Endothelial cell of umbilical vein (primary cell): ENCODE measurements around the gene FRMD4A. TPM values are rescaled to one million over a fixed set of nuclear protein-coding genes. Genes with fewer than 3 reads are reported as not detected.
A peak's percentile ranks its signal among the peaks of the same experiment; 100 is the strongest.

Experiments
- BruUV-seq: library from RNA; stranded (reverse); fragments of 400-500 nt; replicated peaks from 2 replicates; lab custom pipeline; 2021; lab: Mats Ljungman, UMichigan
- CTCF ChIA-PET: fragments of 300-600, 350-600 bp; sonication (Branson Sonifier 250); formaldehyde crosslinking; loops from one replicate; lab custom pipeline; 2021; ENCODE audit warnings: antibody characterized with exemption, inconsistent platforms; lab: Charles Lee
- POLR2A ChIA-PET: fragments of 300-600, 350-600 bp; sonication (Branson Sonifier 250); formaldehyde crosslinking; loops from one replicate; lab custom pipeline; 2021; ENCODE audit warnings: antibody characterized with exemption, inconsistent platforms; lab: Charles Lee
- DNase-seq: peaks from one replicate; pipeline ENCODE4 v3.0.0-alpha.2; 2011; ENCODE audit warnings: low read depth, low spot score
- FAIRE-seq: peaks from 2 replicates; lab custom pipeline; 2011; peaks lifted over from hg19 to GRCh38; lab: Jason Lieb, UNC
- H2AFZ ChIP-seq: 2 replicates; pipeline ENCODE4 v1.6.0; 2012; ENCODE audit warnings: low read depth, low read length, control low read depth, inconsistent platforms
- H3K27ac ChIP-seq: 2 replicates; pipeline ENCODE4 v1.5.1; 2011; ENCODE audit warnings: low read depth, mild to moderate bottlenecking, control low read depth, low read length, moderate library complexity; ENCODE audit not compliant: insufficient read depth
- H3K27me3 ChIP-seq, 2 experiments: 2 replicates each; pipeline versions ENCODE4 v1.6.0 to v1.6.1; 2011; ENCODE audit warnings: low read length in 2 of 2, mixed read lengths in 1 of 2; ENCODE audit not compliant: control insufficient read depth in 2 of 2, insufficient read depth in 2 of 2
- H3K36me3 ChIP-seq, 2 experiments: 2 replicates in 1 of 2; 3 replicates in 1 of 2; pipeline ENCODE4 v1.5.1; 2011; ENCODE audit warnings: low read length in 2 of 2, mild to moderate bottlenecking in 1 of 2, moderate library complexity in 1 of 2; ENCODE audit not compliant: control insufficient read depth in 2 of 2, insufficient read depth in 2 of 2; ENCODE audit errors: extremely low read depth in 1 of 2
- H3K4me1 ChIP-seq: 3 replicates; pipeline ENCODE4 v1.5.1; 2011; ENCODE audit warnings: mild to moderate bottlenecking, low read length; ENCODE audit not compliant: control insufficient read depth, insufficient read depth; ENCODE audit errors: extremely low read depth
- H3K4me2 ChIP-seq: 2 replicates; pipeline ENCODE4 v1.6.1; 2011; ENCODE audit warnings: low read length, control low read depth, mixed read lengths; ENCODE audit not compliant: insufficient read depth
- H3K4me3 ChIP-seq, 3 experiments: fragments of 200-600 bp in 1 of 3; sonication (generic), shearing (Covaris generic) in 1 of 3; replicated peaks in 1 of 3; 2 replicates each; pipeline ENCODE4 v1.5.1; 2011 to 2016; ENCODE audit warnings: control low read depth in 3 of 3, low read length in 3 of 3, mild to moderate bottlenecking in 2 of 3, inconsistent platforms in 1 of 3, low read depth in 1 of 3, moderate library complexity in 1 of 3; ENCODE audit not compliant: insufficient read depth in 1 of 3
- H3K79me2 ChIP-seq: 2 replicates; pipeline ENCODE4 v1.6.0; 2012; ENCODE audit warnings: low read length, inconsistent platforms; ENCODE audit not compliant: control insufficient read depth, insufficient read depth
- H3K9ac ChIP-seq: replicated peaks from 2 replicates; pipeline ENCODE3; 2011; ENCODE audit warnings: low read length, control low read depth; ENCODE audit not compliant: insufficient read depth; ENCODE audit errors: extremely low read depth
- H3K9me1 ChIP-seq: replicated peaks from 3 replicates; pipeline ENCODE4 v1.6.0; 2011; ENCODE audit warnings: mild to moderate bottlenecking, low read length; ENCODE audit not compliant: control insufficient read depth, insufficient read depth; ENCODE audit errors: extremely low read depth
- H3K9me3 ChIP-seq: replicated peaks from 2 replicates; pipeline ENCODE4 v1.5.1; 2012; ENCODE audit warnings: low read length, inconsistent platforms; ENCODE audit not compliant: control insufficient read depth, insufficient read depth
- H4K20me1 ChIP-seq: replicated peaks from 2 replicates; pipeline ENCODE3; 2011; ENCODE audit warnings: mild to moderate bottlenecking, low read length; ENCODE audit not compliant: control insufficient read depth, insufficient read depth; ENCODE audit errors: extremely low read depth
- FOS ChIP-seq: IDR thresholded peaks from 2 replicates; pipeline ENCODE4 v1.6.1; 2011; ENCODE audit warnings: mild to moderate bottlenecking, low read length, moderate library complexity, borderline replicate concordance; ENCODE audit not compliant: insufficient read depth
- MYC ChIP-seq: IDR thresholded peaks from one replicate; pipeline ENCODE4 v1.6.1; 2011; ENCODE audit warnings: mild to moderate bottlenecking, low read depth, low read length
- POLR2A ChIP-seq: IDR thresholded peaks from 2 replicates; pipeline ENCODE4 v1.6.1; 2012; ENCODE audit warnings: low read depth, mild to moderate bottlenecking, control low read depth, low read length
- POLR2AphosphoS5 ChIP-seq: IDR thresholded peaks from 2 replicates; pipeline ENCODE4 v1.6.1; 2012; ENCODE audit warnings: low read depth, mild to moderate bottlenecking, control low read depth, low read length, moderate library complexity; ENCODE audit not compliant: insufficient read depth
- dilution Hi-C: fragments of 300-500 bp; cut with MboI; formaldehyde crosslinking; loops from one replicate; pipeline ENCODE4 v1.15.0; 2019; ENCODE audit warnings: low sequenced_read_pairs; ENCODE audit not compliant: extremely low pct_ligation_motif_present
- intact Hi-C: fragments of 100-400 bp; cut with micrococcal nuclease; formaldehyde crosslinking; loops from one replicate; pipeline ENCODE4 v1.10.0; 2022
- polyA plus RNA-seq, 4 experiments: library from polyadenylated mRNA; depleted of rRNA in 3 of 4; stranded (reverse) in 3 of 4; unstranded in 1 of 4; fragments of >200 nt; gene quantifications; 2 replicates each; pipeline versions ENCODE4 v1.2.1 to v1.2.3, GENCODE V29; 2011 to 2012; ENCODE audit warnings: missing spikeins in 1 of 4
- total RNA-seq: library from RNA; stranded (reverse); gene quantifications from 2 replicates; pipeline ENCODE4 v1.2.3, GENCODE V29; 2021
- TF ChIP-seq, protein P1 (sequence below), 2 donors: IDR thresholded peaks; 1 replicate in 1 of 2; 2 replicates in 1 of 2; pipeline ENCODE4 v1.5.1; 2011; ENCODE audit warnings: low read length in 2 of 2, mild to moderate bottlenecking in 2 of 2, moderate library complexity in 2 of 2, control low read depth in 1 of 2, inconsistent platforms in 1 of 2, low read depth in 1 of 2; ENCODE audit not compliant: insufficient read depth in 1 of 2; ENCODE audit errors: extremely low read depth in 1 of 2

FRMD4A gene
- total and polyA plus RNA-seq, 2 donors (not counting 3 experiments of a cell fraction or from before 2014, with no cell fraction given) = 123 to 148 TPM

GRCh38 chr10:13950543-13950939, 380.2 kb downstream of the FRMD4A start:
- Histone ChIP-seq H3K9me1 (no peaks in the 10 kb centered on the region), H3K9ac (no peak overlapping the region), H3K4me3 (no peak overlapping the region), H3K4me1 (peaks cover 28% of the 10 kb centered on the region), H3K4me2 (no peak overlapping the region), H3K27ac (no peak overlapping the region), H4K20me1 (no peaks in the 10 kb centered on the region), H3K36me3 (no peaks in the 10 kb centered on the region), H3K79me2 (no peaks in the 10 kb centered on the region), H2AFZ (no peak overlapping the region), H3K27me3 (no peaks in the 10 kb centered on the region), H3K9me3 (no peaks in the 10 kb centered on the region)
- intact Hi-C loops (no loop called here), dilution Hi-C loops (no loop called here)
- FAIRE-seq (no peak), DNase-seq (no peak)
- ChIA-PET CTCF (interaction anchor here (2.6 kb wide), 1 partner anchor 9 kb away, joined by 9 read pairs; no protein-coding TSS in a partner anchor), POLR2A (no interaction called here)
- TF ChIP-seq, protein P1, sequence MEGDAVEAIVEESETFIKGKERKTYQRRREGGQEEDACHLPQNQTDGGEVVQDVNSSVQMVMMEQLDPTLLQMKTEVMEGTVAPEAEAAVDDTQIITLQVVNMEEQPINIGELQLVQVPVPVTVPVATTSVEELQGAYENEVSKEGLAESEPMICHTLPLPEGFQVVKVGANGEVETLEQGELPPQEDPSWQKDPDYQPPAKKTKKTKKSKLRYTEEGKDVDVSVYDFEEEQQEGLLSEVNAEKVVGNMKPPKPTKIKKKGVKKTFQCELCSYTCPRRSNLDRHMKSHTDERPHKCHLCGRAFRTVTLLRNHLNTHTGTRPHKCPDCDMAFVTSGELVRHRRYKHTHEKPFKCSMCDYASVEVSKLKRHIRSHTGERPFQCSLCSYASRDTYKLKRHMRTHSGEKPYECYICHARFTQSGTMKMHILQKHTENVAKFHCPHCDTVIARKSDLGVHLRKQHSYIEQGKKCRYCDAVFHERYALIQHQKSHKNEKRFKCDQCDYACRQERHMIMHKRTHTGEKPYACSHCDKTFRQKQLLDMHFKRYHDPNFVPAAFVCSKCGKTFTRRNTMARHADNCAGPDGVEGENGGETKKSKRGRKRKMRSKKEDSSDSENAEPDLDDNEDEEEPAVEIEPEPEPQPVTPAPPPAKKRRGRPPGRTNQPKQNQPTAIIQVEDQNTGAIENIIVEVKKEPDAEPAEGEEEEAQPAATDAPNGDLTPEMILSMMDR (IDR thresholded peaks at IDR 0.05; ENCODE audit: extremely low read depth in 1 of 2, insufficient read depth in 1 of 2, low read depth in 1 of 2, low read length in 2 of 2) = no peak
- no peak for TF ChIP-seq POLR2A
- no peak for TF ChIP-seq MYC
- no TSS peak for BruUV-seq

GRCh38 chr10:13949844-13950542, 380.7 kb downstream of the FRMD4A start:
- no peaks in the 10 kb centered on the region for H4K20me1 ChIP-seq
- no TSS peak for BruUV-seq
- peaks cover 33% of the 10 kb centered on the region for H3K4me1 ChIP-seq
- no peak overlapping the region for H3K4me2 ChIP-seq
- no peak overlapping the region for H3K4me3 ChIP-seq
- ChIA-PET CTCF (interaction anchor here (1.4 to 2.6 kb wide), 2 partner anchors 10 to 144 kb away, joined by 4 to 9 read pairs; no protein-coding TSS in a partner anchor), POLR2A (no interaction called here)
- no peaks in the 10 kb centered on the region for H3K9me1 ChIP-seq
- intact Hi-C loops (loop anchor here (5.0 kb wide), 1 partner anchor 118 kb away; no protein-coding TSS in a partner anchor), dilution Hi-C loops (no loop called here)
- FAIRE-seq = peak; percentile 26
- no peaks in the 10 kb centered on the region for H3K36me3 ChIP-seq
- TF ChIP-seq FOS (peak; percentile 37), POLR2AphosphoS5 (no peak)
- DNase-seq = peak; percentile 22
- no peaks in the 10 kb centered on the region for H3K9me3 ChIP-seq
- no peak overlapping the region for H3K9ac ChIP-seq
- H3K27ac ChIP-seq = no peak overlapping the region
- no peak overlapping the region for H2AFZ ChIP-seq
- no peaks in the 10 kb centered on the region for H3K27me3 ChIP-seq
- H3K79me2 ChIP-seq = no peaks in the 10 kb centered on the region
